NCI-H524 (cell line): Measurements from ENCODE around the gene JCAD.
A peak's percentile ranks its signal among the peaks of the same experiment; 100 is the strongest.

ENCODE experiments used
- DNase-seq, 2 experiments: peaks; one replicate each; lab custom pipeline; 2025; lab: John Stamatoyannopoulos, UW

JCAD gene

GRCh38 chr10:30074090-30074489, 14.7 kb upstream of the JCAD start:
- DNase-seq: peak in 1 of 2 experiments; percentile 23

GRCh38 chr10:30073767-30074060, 14.3 kb upstream of the JCAD start:
- DNase-seq: peak in 1 of 2 experiments; percentile 67

- no peak for DNase-seq
These were observed 13.8 kb upstream of the JCAD start for GRCh38 chr10:30073045-30073766.

- DNase-seq: no peak
These were observed 12.7 kb upstream of the JCAD start for GRCh38 chr10:30072068-30072467.

GRCh38 chr10:30070001-30070685, 10.8 kb upstream of the JCAD start:
- no peak for DNase-seq

- no peak for DNase-seq
These were observed 9.3 kb upstream of the JCAD start for GRCh38 chr10:30068492-30069223.

GRCh38 chr10:30063099-30063498, 3.7 kb upstream of the JCAD start:
- no peak for DNase-seq

GRCh38 chr10:30062582-30062981, 3.2 kb upstream of the JCAD start:
- no peak for DNase-seq

- DNase-seq: no peak
These were observed 2.7 kb upstream of the JCAD start for GRCh38 chr10:30062090-30062489.

- peak in 1 of 2 experiments; percentile 5 for DNase-seq
These were observed 735 bp downstream of the JCAD start for GRCh38 chr10:30058570-30059132.

- no peak for DNase-seq
These were observed 1.4 kb downstream of the JCAD start for GRCh38 chr10:30057894-30058556.

- no peak for DNase-seq
These were observed 2.0 kb downstream of the JCAD start for GRCh38 chr10:30057421-30057841.

GRCh38 chr10:30056767-30057355, 2.5 kb downstream of the JCAD start:
- DNase-seq: peak in 1 of 2 experiments; percentile 29

- no peak for DNase-seq
These were observed 3.1 kb downstream of the JCAD start for GRCh38 chr10:30056281-30056680.

GRCh38 chr10:30055226-30055662, 4.1 kb downstream of the JCAD start:
- DNase-seq: no peak

- no peak for DNase-seq
These were observed 7.3 kb downstream of the JCAD start for GRCh38 chr10:30052062-30052461.

- DNase-seq: no peak
These were observed 8.2 kb downstream of the JCAD start for GRCh38 chr10:30051220-30051619.

GRCh38 chr10:30050411-30050810, 9.0 kb downstream of the JCAD start:
- DNase-seq: no peak

GRCh38 chr10:30048768-30049517, 10.4 kb downstream of the JCAD start:
- no peak for DNase-seq

- no peak for DNase-seq
These were observed 11.4 kb downstream of the JCAD start for GRCh38 chr10:30047924-30048531.

- DNase-seq: no peak
These were observed 12.0 kb downstream of the JCAD start for GRCh38 chr10:30047430-30047829.
